GM18517 (cell line): ENCODE results near the gene NDUFA9.

Experiments used
- ATAC-seq: cut with Tn5 transposase; IDR thresholded peaks from one replicate; pipeline ENCODE4 v1.9.1; 2021; ENCODE audit warnings: mild to moderate bottlenecking, moderate library complexity; ENCODE audit not compliant: unreplicated experiment

Gene NDUFA9

GRCh38 chr12:4648501-4649357 is at the start of gene NDUFA9, which contains the start of gene AKAP3:
Gene NDUFA9, plus strand, starts transcription at chr12:4649114. Its CDS starts 13 bp downstream, at chr12:4649127.
Gene AKAP3, minus strand, starts transcription at chr12:4649051. Its CDS starts 10,855 bp downstream, at chr12:4638196.
- ATAC-seq = peak; percentile 69

- ATAC-seq = no peak
Observed at GRCh38 chr12:4603421-4603820, 45.5 kb upstream of the NDUFA9 start.

- ATAC-seq = no peak
Observed at GRCh38 chr12:4603946-4604345, 45.0 kb upstream of the NDUFA9 start.

- ATAC-seq = peak; percentile 91
Observed at GRCh38 chr12:4604684-4605193, 44.2 kb upstream of the NDUFA9 start.

GRCh38 chr12:4607056-4607455 is 41.9 kb upstream of the NDUFA9 start:
- ATAC-seq = no peak

- ATAC-seq = no peak
Observed at GRCh38 chr12:4609071-4609470, 39.8 kb upstream of the NDUFA9 start.

- ATAC-seq = no peak
Observed at GRCh38 chr12:4610481-4610880, 38.4 kb upstream of the NDUFA9 start.

- ATAC-seq = no peak
Observed at GRCh38 chr12:4615667-4616066, 33.2 kb upstream of the NDUFA9 start.

GRCh38 chr12:4621511-4621910 is 27.4 kb upstream of the NDUFA9 start:
- ATAC-seq = no peak

GRCh38 chr12:4626543-4626942 is 22.4 kb upstream of the NDUFA9 start:
- no peak for ATAC-seq

- no peak for ATAC-seq
Observed at GRCh38 chr12:4628406-4628805, 20.5 kb upstream of the NDUFA9 start.

GRCh38 chr12:4630262-4630661 is 18.7 kb upstream of the NDUFA9 start:
- ATAC-seq = no peak

- ATAC-seq = peak; percentile 48
Observed at GRCh38 chr12:4643747-4644146, 5.2 kb upstream of the NDUFA9 start.

- ATAC-seq = no peak
Observed at GRCh38 chr12:4645023-4645422, 3.9 kb upstream of the NDUFA9 start.

- no peak for ATAC-seq
Observed at GRCh38 chr12:4648104-4648500, 812 bp upstream of the NDUFA9 start.

- ATAC-seq = no peak
Observed at GRCh38 chr12:4649358-4649661, 396 bp downstream of the NDUFA9 start.

GRCh38 chr12:4653257-4653656 is 4.3 kb downstream of the NDUFA9 start:
- ATAC-seq = no peak

- ATAC-seq = no peak
Observed at GRCh38 chr12:4653691-4654090, 4.8 kb downstream of the NDUFA9 start.

- ATAC-seq = no peak
Observed at GRCh38 chr12:4663971-4664505, 15.1 kb downstream of the NDUFA9 start.

- no peak for ATAC-seq
Observed at GRCh38 chr12:4665236-4665635, 16.3 kb downstream of the NDUFA9 start.

GRCh38 chr12:4679711-4680110 is 30.8 kb downstream of the NDUFA9 start:
- no peak for ATAC-seq

- no peak for ATAC-seq
Observed at GRCh38 chr12:4681732-4682131, 32.8 kb downstream of the NDUFA9 start.
